GM21786 (cell line): ENCODE measurements around the gene DNAAF1.
"Not testable (repeated sequence)": the region's sequence is repeated elsewhere in the genome, so short reads cannot be mapped to it uniquely, and the experiment has no call there.

Source experiments
- ATAC-seq: cut with Tn5 transposase; IDR thresholded peaks from one replicate; pipeline ENCODE4 v1.9.1; 2021; ENCODE audit not compliant: unreplicated experiment

The DNAAF1 gene

DNA sequence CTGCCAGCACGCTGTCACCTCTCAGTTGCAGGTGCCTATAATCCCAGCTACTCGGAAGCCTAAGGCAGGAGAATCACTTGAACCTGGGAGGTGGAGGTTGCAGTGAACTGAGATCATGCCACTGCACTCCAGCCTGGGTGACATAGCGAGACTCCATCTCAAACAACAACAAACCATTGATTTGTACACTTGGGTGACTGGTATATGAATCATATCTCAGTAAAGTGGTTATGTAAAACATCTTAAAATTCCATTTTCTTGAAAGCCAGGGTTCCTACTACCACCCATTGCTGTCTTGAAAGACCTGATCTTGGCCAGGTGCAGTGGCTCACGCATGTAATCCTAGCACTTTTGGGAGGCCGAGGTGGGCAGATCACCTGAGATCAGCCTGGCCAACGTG lies 60.0 kb downstream of the DNAAF1 start:
- not testable (repeated sequence) for ATAC-seq

- ATAC-seq: no peak
Measured at GRCh38 chr16:84205976-84206691, 61.0 kb downstream of the DNAAF1 start.

DNA sequence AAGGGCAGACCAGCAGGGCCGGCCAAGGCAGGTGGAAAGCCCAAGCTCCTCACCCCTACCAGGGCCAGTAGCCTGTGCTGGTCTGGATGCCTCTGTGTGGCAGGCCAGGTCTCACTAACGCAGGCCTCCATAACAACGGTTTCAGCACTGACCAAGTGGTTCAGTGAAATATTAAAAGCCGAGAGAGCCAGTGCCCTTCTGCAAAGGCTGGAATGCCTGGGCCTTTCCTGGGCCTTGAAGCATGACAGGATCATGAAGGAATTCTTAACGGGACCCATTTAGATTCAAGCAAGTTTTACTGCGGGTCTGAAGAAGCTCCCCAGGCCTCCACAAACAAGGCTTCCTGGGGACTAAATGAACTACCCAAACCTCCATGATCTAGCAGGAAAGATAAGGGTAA lies 62.1 kb downstream of the DNAAF1 start:
- no peak for ATAC-seq

GRCh38 chr16:84207879-84208278 lies 62.8 kb downstream of the DNAAF1 start:
- ATAC-seq: no peak

DNA sequence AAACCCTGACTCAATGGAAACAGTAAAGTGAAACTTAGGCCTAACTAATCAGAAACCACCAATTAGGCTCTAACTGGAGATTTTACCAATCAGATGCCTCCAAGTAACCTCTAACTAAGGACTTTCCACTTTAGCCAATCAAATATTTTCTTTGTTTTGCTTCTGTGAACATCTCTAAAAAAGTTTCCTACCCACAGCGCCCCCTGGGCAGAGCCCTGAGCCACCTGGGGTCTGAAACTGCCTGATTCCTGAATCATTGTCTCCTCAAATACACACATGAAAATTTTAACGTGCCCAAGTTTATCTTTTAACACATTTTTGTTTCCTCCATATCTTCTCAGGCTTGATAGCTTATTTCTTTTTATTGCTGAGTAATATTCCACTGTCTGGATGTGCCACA lies 64.9 kb downstream of the DNAAF1 start:
- no peak for ATAC-seq

DNA sequence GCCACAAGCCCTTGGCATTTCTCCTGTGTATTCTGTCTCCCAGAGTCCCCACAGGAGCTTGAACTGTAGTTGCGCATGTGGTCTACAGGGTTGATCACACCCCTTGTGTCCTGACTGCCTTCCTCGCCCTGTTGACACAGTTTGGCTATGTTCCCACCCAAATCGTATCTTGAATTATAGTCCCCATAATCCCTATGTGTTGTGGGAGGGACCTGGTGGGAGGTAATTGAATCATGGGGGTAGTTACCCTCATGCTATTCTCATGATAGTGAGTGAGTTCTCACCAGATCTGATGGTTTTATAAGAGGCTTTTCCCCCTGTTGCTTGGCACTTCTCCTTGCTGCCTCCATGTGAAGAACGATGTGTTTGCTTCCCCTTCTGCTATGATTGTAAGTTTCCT lies 67.0 kb downstream of the DNAAF1 start:
- no peak for ATAC-seq

DNA sequence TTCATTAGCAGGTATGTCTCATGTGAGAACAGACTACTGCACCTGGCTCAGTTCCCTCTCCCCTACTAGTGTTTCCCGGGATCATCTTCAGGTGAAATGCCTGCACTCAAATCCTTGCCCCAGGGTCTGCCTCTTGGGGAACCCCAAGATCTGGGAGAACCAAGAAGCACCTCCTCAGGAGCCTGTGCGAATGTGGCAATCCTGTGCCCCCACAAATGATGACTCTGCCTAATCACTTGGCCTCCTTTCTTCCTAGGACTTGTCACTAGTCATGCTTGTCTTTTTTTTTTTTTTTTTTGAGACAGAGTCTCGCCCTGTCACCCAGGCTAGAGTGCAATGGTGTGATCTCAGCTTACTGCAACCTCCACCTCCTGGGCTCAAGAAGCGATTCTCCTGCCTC lies 67.5 kb downstream of the DNAAF1 start:
- no peak for ATAC-seq

DNA sequence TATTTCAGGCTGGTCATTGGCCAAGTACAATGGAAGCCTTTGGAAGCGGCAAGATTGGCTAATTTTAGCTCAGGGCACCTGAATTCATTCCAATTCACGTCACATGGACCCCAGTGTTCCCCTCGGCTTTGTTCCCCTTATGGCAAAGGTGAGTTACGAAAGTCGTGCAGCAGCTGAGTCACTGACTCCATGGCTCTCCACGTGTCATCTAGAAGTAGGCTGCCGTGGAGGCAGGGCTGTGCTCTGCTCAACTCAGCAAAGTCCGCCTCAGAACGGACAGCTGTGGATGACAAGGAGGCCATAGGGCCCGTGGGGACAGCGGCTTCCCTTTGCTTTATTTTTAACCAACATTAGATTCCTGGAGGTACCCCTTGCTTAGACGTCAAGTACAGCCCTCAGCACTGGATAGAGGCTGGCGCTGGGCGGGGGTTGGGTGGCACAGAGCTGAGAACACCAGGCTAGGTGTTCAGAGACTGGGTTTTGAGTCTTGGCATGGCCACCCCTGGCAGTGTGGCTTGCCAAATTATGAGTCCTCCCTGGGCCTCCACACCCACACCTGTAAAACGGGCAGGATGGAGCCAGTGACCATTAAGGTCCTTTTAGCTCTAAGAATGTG lies 69.5 kb downstream of the DNAAF1 start:
- no peak for ATAC-seq

DNA sequence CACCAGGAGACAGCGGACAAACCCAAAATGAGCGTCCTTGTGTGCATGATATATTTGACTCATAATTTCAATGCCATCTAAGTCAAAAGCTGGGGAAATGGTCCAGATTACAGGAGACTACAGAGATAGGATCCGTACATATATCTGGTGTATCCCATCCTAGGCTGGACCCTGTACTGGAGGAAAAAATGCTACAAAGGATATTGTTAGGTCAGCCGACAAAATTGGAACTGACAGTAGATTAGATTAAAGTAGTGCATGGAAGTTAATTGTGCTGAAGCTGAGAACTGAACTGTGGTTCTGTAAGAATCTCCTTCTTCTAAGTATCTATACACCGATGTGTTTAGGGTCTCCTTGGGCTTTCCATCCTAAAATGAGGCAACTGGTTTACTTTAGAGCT lies 70.4 kb downstream of the DNAAF1 start:
- no peak for ATAC-seq

GRCh38 chr16:84216144-84216543 lies 71.0 kb downstream of the DNAAF1 start:
- ATAC-seq: not testable (repeated sequence)

DNA sequence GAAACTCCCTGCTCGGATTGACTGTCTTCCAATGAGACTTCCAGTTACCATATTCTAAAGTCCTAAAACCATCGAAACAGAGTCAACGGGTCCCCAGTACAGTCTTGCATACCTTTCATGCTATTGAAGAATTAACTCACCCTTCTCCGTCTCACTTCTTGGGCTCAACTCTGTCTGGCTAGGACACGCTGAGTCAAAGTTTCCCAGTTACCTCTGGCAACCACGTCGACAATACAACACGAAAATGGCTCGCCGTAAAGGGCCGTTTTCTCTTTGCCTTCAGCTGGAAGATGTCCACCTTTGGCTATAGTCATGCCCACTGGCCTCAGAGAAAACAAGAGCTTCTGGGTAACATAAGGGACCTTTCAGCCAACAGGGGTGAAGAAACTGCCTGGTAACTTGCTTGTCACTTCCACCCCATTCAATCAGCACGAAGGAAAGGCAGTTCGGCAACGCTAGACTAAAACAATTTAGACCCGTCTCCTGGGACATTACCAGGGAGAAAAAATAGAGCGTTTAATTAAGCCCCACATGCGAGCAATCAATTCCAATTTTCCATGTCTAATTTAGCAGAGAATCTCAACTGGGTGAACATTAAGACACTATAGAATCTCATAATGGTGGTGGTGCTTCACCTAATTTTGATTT lies 73.2 kb downstream of the DNAAF1 start:
- no peak for ATAC-seq

DNA sequence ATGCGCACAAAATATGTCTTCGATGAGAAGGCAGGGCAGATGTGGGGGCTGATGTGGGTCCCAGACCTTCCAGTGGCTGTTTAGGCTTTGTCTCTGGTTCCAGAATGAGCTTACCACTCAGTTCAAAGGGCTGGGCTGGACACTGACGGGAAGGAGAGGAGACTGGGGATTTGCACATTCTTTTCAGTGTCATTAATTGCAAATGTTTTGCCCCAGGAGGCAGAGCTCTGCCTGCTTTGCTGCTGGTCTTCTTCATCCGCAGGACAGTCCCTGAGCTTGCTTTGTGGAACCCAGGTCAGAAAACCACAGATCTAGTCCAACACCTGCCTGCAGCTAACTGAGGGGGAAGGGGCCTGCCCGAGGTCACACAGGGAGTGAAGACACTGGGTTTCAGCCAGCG lies 73.8 kb downstream of the DNAAF1 start:
- no peak for ATAC-seq

DNA sequence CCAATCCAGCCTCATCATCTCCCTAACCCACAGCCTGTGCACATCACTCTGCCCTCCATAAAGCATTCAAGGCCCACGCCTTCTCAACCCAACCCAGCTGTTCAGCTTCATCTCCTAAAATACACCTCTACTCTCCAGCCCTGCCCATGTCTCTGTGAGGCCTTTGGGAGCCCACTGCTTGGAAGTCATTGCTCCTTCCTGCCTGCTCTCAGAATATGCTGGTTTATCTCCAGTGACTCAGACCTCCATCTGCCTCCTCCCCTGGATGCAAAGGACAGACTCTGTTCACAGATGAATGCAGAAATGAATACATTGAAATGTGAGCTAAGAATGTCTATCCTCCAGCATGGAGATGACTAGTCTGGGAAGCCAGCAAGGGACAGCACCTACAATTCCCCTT lies 75.7 kb downstream of the DNAAF1 start:
- ATAC-seq: no peak

DNA sequence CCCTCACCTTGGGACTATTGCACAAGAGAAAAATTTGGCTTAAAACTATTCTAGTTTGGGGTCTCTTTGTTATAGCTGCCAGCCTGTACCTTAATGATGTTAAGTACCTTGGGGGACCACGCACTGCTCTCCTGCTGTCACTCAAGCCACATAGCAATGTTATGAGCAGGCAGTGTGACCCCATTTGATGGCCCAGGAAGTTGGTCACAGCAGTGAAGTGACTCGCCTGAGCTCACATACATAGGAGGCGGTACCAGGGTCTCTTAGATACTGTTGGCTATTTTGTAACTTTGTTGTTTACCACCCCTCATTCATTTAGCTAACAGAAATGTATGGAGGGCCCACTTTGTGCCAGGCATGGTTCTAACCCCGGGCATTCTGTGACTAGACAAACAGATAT lies 78.3 kb downstream of the DNAAF1 start:
- no peak for ATAC-seq

- ATAC-seq: no peak
Measured at GRCh38 chr16:84224554-84224953, 79.4 kb downstream of the DNAAF1 start.

GRCh38 chr16:84225126-84225525 lies 80.0 kb downstream of the DNAAF1 start:
- no peak for ATAC-seq

DNA sequence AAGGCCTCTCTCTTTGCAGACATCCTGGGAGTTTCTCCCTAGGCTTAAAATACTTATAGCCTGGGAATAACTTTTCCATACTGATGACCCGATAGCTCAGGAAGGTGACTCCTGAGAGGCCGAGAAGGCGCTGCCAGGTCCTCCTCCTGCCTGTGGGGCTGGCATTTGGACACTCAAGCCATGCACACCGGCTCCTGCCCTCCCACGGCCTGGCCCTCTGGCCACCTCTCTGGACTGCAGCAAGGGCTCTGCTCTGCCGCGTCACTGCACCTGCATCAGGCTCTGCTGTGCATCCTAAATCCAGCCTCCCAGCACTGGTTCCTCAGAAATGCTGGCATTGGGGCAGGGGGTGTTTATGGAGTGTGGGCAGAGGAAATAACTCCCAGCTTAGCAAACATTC lies 80.5 kb downstream of the DNAAF1 start:
- ATAC-seq: no peak

GRCh38 chr16:84226026-84226425 lies 80.9 kb downstream of the DNAAF1 start:
- no peak for ATAC-seq
